Skin epidermis (tissue), 12 donors: ENCODE measurements around the gene UVSSA.

ENCODE experiments used
- H3K27ac ChIP-seq, 21 experiments: fragments of 200-600 bp; sonication (generic) in 11 of 21; one replicate each; pipeline ENCODE4 v1.5.0; 2020; ENCODE audit warnings: mild to moderate bottlenecking in 3 of 21, inconsistent platforms in 2 of 21, moderate library complexity in 2 of 21
- H3K4me3 ChIP-seq, 7 experiments: fragments of 200-600 bp; sonication (generic) in 2 of 7; one replicate each; pipeline ENCODE4 v1.5.0; 2020; ENCODE audit warnings: inconsistent platforms in 2 of 7, mild to moderate bottlenecking in 2 of 7, moderate library complexity in 1 of 7

The UVSSA gene

GRCh38 chr4:1359976-1360375, 13.0 kb downstream of the UVSSA start:
- Histone ChIP-seq H3K4me3 (no peak overlapping the region), H3K27ac (peak overlapping the region in 7 of 21 experiments; percentile 3 to 60 (median 12))

- no peak overlapping the region for H3K4me3 ChIP-seq
Observed at GRCh38 chr4:1360423-1361283, 13.6 kb downstream of the UVSSA start.

GRCh38 chr4:1361431-1361830, 14.4 kb downstream of the UVSSA start:
- Histone ChIP-seq H3K4me3 (no peak overlapping the region), H3K27ac (peak overlapping the region in 1 of 21 experiments; percentile 47)

More at GRCh38 chr4:1360423-1361283, 13.6 kb downstream of the UVSSA start:
- H3K27ac ChIP-seq, result peak overlapping the region in 6 of 21 experiments; percentile 3 to 47 (median 18)

GRCh38 chr4:1362046-1362445, 15.0 kb downstream of the UVSSA start:
- H3K27ac ChIP-seq, result no peak overlapping the region
- H3K4me3 ChIP-seq, result no peak overlapping the region

- Histone ChIP-seq H3K4me3 (no peak overlapping the region), H3K27ac (no peak overlapping the region)
Observed at GRCh38 chr4:1362521-1362920, 15.5 kb downstream of the UVSSA start.

- Histone ChIP-seq H3K4me3 (no peak overlapping the region), H3K27ac (no peak overlapping the region)
Observed at GRCh38 chr4:1363513-1363912, 16.5 kb downstream of the UVSSA start.

GRCh38 chr4:1364217-1364616, 17.2 kb downstream of the UVSSA start:
- Histone ChIP-seq H3K27ac (no peak overlapping the region), H3K4me3 (no peak overlapping the region)

- no peak overlapping the region for H3K27ac ChIP-seq
- H3K4me3 ChIP-seq, result no peak overlapping the region
Observed at GRCh38 chr4:1364748-1365147, 17.7 kb downstream of the UVSSA start.

- H3K4me3 ChIP-seq, result no peak overlapping the region
- H3K27ac ChIP-seq, result no peak overlapping the region
Observed at GRCh38 chr4:1365271-1366178, 18.5 kb downstream of the UVSSA start.

- Histone ChIP-seq H3K27ac (no peak overlapping the region), H3K4me3 (no peak overlapping the region)
Observed at GRCh38 chr4:1366371-1367229, 19.6 kb downstream of the UVSSA start.

- H3K4me3 ChIP-seq, result no peak overlapping the region
- H3K27ac ChIP-seq, result no peak overlapping the region
Observed at GRCh38 chr4:1367230-1367935, 20.4 kb downstream of the UVSSA start.

GRCh38 chr4:1367936-1368289, 20.9 kb downstream of the UVSSA start:
- Histone ChIP-seq H3K27ac (no peak overlapping the region), H3K4me3 (no peak overlapping the region)

GRCh38 chr4:1368421-1369090, 21.5 kb downstream of the UVSSA start:
- H3K27ac ChIP-seq, result no peak overlapping the region
- H3K4me3 ChIP-seq, result no peak overlapping the region

GRCh38 chr4:1369091-1369450, 22.1 kb downstream of the UVSSA start:
- H3K4me3 ChIP-seq, result no peak overlapping the region
- no peak overlapping the region for H3K27ac ChIP-seq

- no peak overlapping the region for H3K4me3 ChIP-seq
- no peak overlapping the region for H3K27ac ChIP-seq
Observed at GRCh38 chr4:1369479-1370079, 22.6 kb downstream of the UVSSA start.

- no peak overlapping the region for H3K27ac ChIP-seq
- no peak overlapping the region for H3K4me3 ChIP-seq
Observed at GRCh38 chr4:1370321-1371124, 23.5 kb downstream of the UVSSA start.
